GM12878 (cell line): ENCODE measurements around the gene CHCHD1. TPM values are rescaled to one million over a fixed set of nuclear protein-coding genes. Genes with fewer than 3 reads are reported as not detected.
A peak's percentile ranks its signal among the peaks of the same experiment; 100 is the strongest.

Source experiments
- ATAC-seq: fragments of 200-7000 bp; cut with Tn5 transposase; 3 replicates; pipeline ENCODE4 v1.9.1; 2020; ENCODE audit warnings: mild to moderate bottlenecking, moderate library complexity
- BruUV-seq: library from RNA; stranded (reverse); fragments of 400-500 nt; replicated peaks from 2 replicates; lab custom pipeline; 2021; lab: Mats Ljungman, UMichigan
- CTCF ChIA-PET: fragments of 300-600 bp; sonication (Branson Sonifier 250); formaldehyde crosslinking; extraction: SDS; loops from one replicate; lab custom pipeline; 2021; ENCODE audit warnings: inconsistent platforms; lab: Yijun Ruan, JAX
- POLR2A ChIA-PET: fragments of 350-600 bp; formaldehyde crosslinking; extraction: SDS; loops from one replicate; lab custom pipeline; 2021; ENCODE audit warnings: inconsistent platforms; lab: Charles Lee
- RAD21 ChIA-PET: fragments of 300-600 bp; sonication (Branson Sonifier 250); formaldehyde crosslinking; loops from one replicate; lab custom pipeline; 2023; ENCODE audit warnings: antibody characterized with exemption; ENCODE audit not compliant: unreplicated experiment; lab: Charles Lee
- SMC1A ChIA-PET: fragments of 300-600 bp; sonication (Branson Sonifier 250); formaldehyde crosslinking; loops from one replicate; lab custom pipeline; 2023; ENCODE audit not compliant: unreplicated experiment, uncharacterized antibody; lab: Charles Lee
- DNase-seq: peaks from one replicate; pipeline ENCODE4 v3.0.0-alpha.2; 2011; ENCODE audit warnings: low read depth, low spot score
- FAIRE-seq: peaks from 3 replicates; lab custom pipeline; 2011; peaks lifted over from hg19 to GRCh38; lab: Jason Lieb, UNC
- H2AFZ ChIP-seq: 2 replicates; pipeline ENCODE4 v1.6.0; 2011; ENCODE audit warnings: low read depth, low read length, control low read depth; ENCODE audit not compliant: control insufficient read depth
- H3K27ac ChIP-seq: 2 replicates; pipeline ENCODE4 v1.5.1; 2011; ENCODE audit warnings: control low read depth; ENCODE audit not compliant: control insufficient read depth, insufficient read depth
- H3K27me3 ChIP-seq, 2 experiments: replicated peaks in 1 of 2; 2 replicates each; pipeline versions ENCODE4 v1.6.0 to v1.6.1; 2011; ENCODE audit warnings: low read length in 1 of 2; ENCODE audit not compliant: control insufficient read depth in 2 of 2, insufficient read depth in 2 of 2
- H3K36me3 ChIP-seq, 2 experiments: 2 replicates each; pipeline ENCODE4 v1.5.1; 2011; ENCODE audit warnings: low read length in 1 of 2; ENCODE audit not compliant: control insufficient read depth in 2 of 2, insufficient read depth in 2 of 2
- H3K4me1 ChIP-seq: 2 replicates; pipeline ENCODE4 v1.6.1; 2011; ENCODE audit warnings: mild to moderate bottlenecking, low read length, moderate library complexity, mixed read lengths; ENCODE audit not compliant: control insufficient read depth, insufficient read depth
- H3K4me2 ChIP-seq: 2 replicates; pipeline ENCODE4 v1.6.0; 2011; ENCODE audit warnings: control low read depth; ENCODE audit not compliant: control insufficient read depth, insufficient read depth
- H3K4me3 ChIP-seq: fragments of 200-600 bp; sonication (generic); 2 replicates; pipeline ENCODE4 v1.5.1; 2016
- H3K79me2 ChIP-seq: 2 replicates; pipeline ENCODE4 v1.6.0; 2011; ENCODE audit warnings: low read length; ENCODE audit not compliant: control insufficient read depth, insufficient read depth
- H3K9ac ChIP-seq: 2 replicates; pipeline ENCODE4 v1.8.0; 2011; ENCODE audit warnings: low read length, control low read depth, mixed read lengths; ENCODE audit not compliant: control insufficient read depth, insufficient read depth
- H3K9me3 ChIP-seq: replicated peaks from 3 replicates; pipeline ENCODE4 v1.5.1; 2011; ENCODE audit warnings: mild to moderate bottlenecking, low read length; ENCODE audit not compliant: control insufficient read depth, insufficient read depth
- H4K20me1 ChIP-seq: 2 replicates; pipeline ENCODE4 v1.6.0; 2011; ENCODE audit not compliant: control insufficient read depth, insufficient read depth
- BHLHE40 ChIP-seq, 2 experiments: fragments of 450-650 bp in 1 of 2; IDR thresholded peaks; 2 replicates each; pipeline ENCODE4 v1.6.1; 2011 to 2017; ENCODE audit warnings: low read depth in 2 of 2, borderline replicate concordance in 1 of 2, improper control_type of control experiment in 1 of 2, low read length in 1 of 2, mild to moderate bottlenecking in 1 of 2
- EGR1 ChIP-seq, 2 experiments: IDR thresholded peaks; 1 replicate in 1 of 2; 2 replicates in 1 of 2; pipeline ENCODE4 v1.6.1; 2011 to 2012; ENCODE audit warnings: low read depth in 2 of 2, low read length in 2 of 2, borderline replicate concordance in 1 of 2, mild to moderate bottlenecking in 1 of 2, moderate library complexity in 1 of 2
- ESRRA ChIP-seq: IDR thresholded peaks from 2 replicates; pipeline ENCODE4 v1.6.1; 2012; ENCODE audit warnings: mild to moderate bottlenecking, low read length, improper control_type of control experiment
- EZH2 ChIP-seq: IDR thresholded peaks from 2 replicates; pipeline ENCODE4 v1.6.1; 2012; ENCODE audit warnings: low read depth, mild to moderate bottlenecking, control low read depth, inconsistent platforms, low read length, borderline replicate concordance; ENCODE audit not compliant: control insufficient read depth
- FOS ChIP-seq: IDR thresholded peaks from 3 replicates; pipeline ENCODE4 v1.6.1; 2011; ENCODE audit warnings: borderline replicate concordance; ENCODE audit not compliant: insufficient read length; ENCODE audit errors: extremely low read depth
- GATAD2B ChIP-seq: fragments of 450-650 bp; conservative IDR thresholded peaks from 2 replicates; pipeline ENCODE4 v1.6.1; 2017; ENCODE audit warnings: low read depth, mild to moderate bottlenecking, moderate library complexity
- HDGF ChIP-seq: fragments of 450-650 bp; IDR thresholded peaks from 2 replicates; pipeline ENCODE4 v1.6.1; 2016; ENCODE audit warnings: antibody characterized with exemption
- IKZF1 ChIP-seq: fragments of 450-650 bp; conservative IDR thresholded peaks from 2 replicates; pipeline ENCODE4 v1.6.1; 2017; ENCODE audit warnings: antibody characterized with exemption, mild to moderate bottlenecking
- NFIC ChIP-seq: IDR thresholded peaks from 2 replicates; pipeline ENCODE4 v1.6.1; 2012; ENCODE audit warnings: low read depth, mild to moderate bottlenecking, inconsistent platforms, low read length, moderate library complexity
- NR2C2 ChIP-seq: IDR thresholded peaks from 2 replicates; pipeline ENCODE4 v1.6.1; 2011; ENCODE audit warnings: borderline replicate concordance, low read depth; ENCODE audit not compliant: control insufficient read depth, insufficient read length
- PAX8 ChIP-seq: fragments of 450-650 bp; IDR thresholded peaks from 2 replicates; pipeline ENCODE4 v1.6.1; 2017; ENCODE audit warnings: mild to moderate bottlenecking, moderate library complexity
- PKNOX1 ChIP-seq: fragments of 450-650 bp; IDR thresholded peaks from 2 replicates; pipeline ENCODE4 v1.6.1; 2016; ENCODE audit warnings: mild to moderate bottlenecking
- POLR2AphosphoS5 ChIP-seq: IDR thresholded peaks from 2 replicates; pipeline ENCODE4 v1.6.1; 2011; ENCODE audit warnings: mild to moderate bottlenecking, low read length, inconsistent platforms
- RBBP5 ChIP-seq: fragments of 200-600 bp; sonication (generic); conservative IDR thresholded peaks from 2 replicates; pipeline ENCODE4 v1.6.1; 2016
- RELA ChIP-seq: fragments of 450-650 bp; IDR thresholded peaks from 2 replicates; pipeline ENCODE4 v1.8.0; 2014; ENCODE audit warnings: borderline replicate concordance; ENCODE audit not compliant: partially characterized antibody
- SIX5 ChIP-seq: IDR thresholded peaks from 2 replicates; pipeline ENCODE4 v1.6.1; 2011; ENCODE audit warnings: mild to moderate bottlenecking, low read depth, low read length, moderate library complexity; ENCODE audit not compliant: severe bottlenecking
- SPI1 ChIP-seq: IDR thresholded peaks from 2 replicates; pipeline ENCODE4 v1.6.1; 2011; ENCODE audit warnings: low read depth, mild to moderate bottlenecking, low read length, moderate library complexity, borderline replicate concordance; ENCODE audit not compliant: insufficient read depth
- STAT1 ChIP-seq: fragments of 450-650 bp; conservative IDR thresholded peaks from 2 replicates; pipeline ENCODE4 v1.6.1; 2014; ENCODE audit warnings: antibody characterized with exemption, mild to moderate bottlenecking
- TARDBP ChIP-seq: IDR thresholded peaks from 2 replicates; pipeline ENCODE4 v1.6.1; 2016; ENCODE audit warnings: borderline replicate concordance
- ZNF274 ChIP-seq: IDR thresholded peaks from one replicate; pipeline ENCODE4 v1.8.0; 2011; ENCODE audit not compliant: insufficient read length, insufficient read depth
- in situ Hi-C: fragments of 300-500 bp; cut with MboI; formaldehyde crosslinking; loops from 9 replicates; pipeline ENCODE4 v1.14.3; 2018; ENCODE audit warnings: mixed read lengths
- intact Hi-C: fragments of 100-400 bp; cut with micrococcal nuclease; formaldehyde crosslinking; loops from one replicate; pipeline ENCODE4 v1.14.2; 2022; ENCODE audit not compliant: unreplicated experiment
- polyA plus RNA-seq, 11 experiments: library from polyadenylated mRNA; depleted of rRNA in 4 of 11; unstranded in 6 of 11; stranded (reverse) in 5 of 11; fragments of >200 nt; fragmentation: Nextera tagmentation in 4 of 11; fragmentation: Illumina TruSeq in 1 of 11; extraction: Ambion mirVana in 4 of 11; extraction: Trizol in 1 of 11; gene quantifications; 1 replicate in 1 of 11; 2 replicates in 10 of 11; pipeline versions ENCODE4 v1.2.1 to v1.2.3, GENCODE V29; 2011 to 2016; ENCODE audit warnings: inconsistent platforms in 2 of 11, missing spikeins in 2 of 11, low read depth in 1 of 11
- total RNA-seq, 4 experiments: library from RNA; depleted of rRNA in 3 of 4; stranded (reverse); fragments of >200 nt in 3 of 4; fragmentation: Illumina TruSeq in 1 of 4; extraction: Trizol in 1 of 4; gene quantifications; 2 replicates each; pipeline versions ENCODE4 v1.2.1 to v1.2.3, GENCODE V29; 2013 to 2021

CHCHD1 gene
- total and polyA plus RNA-seq, 10 of the 15 experiments (the other 5 are each of a cell fraction or from before 2014, with no cell fraction given), result 35.0 to 132 (median 70.0) TPM

DNA sequence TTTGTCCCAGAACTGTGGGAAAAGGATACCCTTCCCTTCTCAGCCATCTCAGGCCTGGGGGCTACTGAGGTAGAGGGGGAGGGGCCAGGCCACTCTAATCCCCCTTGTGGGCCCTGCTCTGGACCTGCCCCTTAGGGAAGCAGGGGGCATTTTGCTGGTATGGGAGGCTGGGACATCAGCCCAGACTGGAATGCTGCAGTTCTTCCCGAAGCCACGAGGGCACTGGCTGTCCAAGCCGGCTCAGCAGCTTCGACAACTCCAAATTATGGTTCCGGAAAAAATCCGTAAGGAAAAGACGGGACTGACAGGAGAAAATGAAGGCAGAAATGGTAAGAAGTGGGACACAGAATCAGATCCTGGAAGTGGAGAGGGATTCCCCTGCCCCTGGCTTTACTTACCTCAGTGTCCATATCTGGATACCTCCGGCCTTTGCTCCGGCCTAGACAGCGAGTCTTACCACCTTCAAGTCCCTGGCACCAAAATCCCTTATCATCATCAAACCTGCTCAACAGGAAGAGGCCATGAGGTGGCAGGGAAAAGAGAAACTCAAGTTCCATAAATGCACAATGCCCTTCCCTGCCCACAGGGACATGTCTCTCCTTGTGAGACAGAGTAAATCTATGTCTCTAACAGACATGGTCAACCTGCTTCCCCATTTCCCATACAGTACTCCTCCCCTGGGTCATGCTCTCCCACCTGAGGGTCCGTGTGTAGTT is 20.6 kb downstream of the CHCHD1 start (continued):
- 0 out of 2 replicates have a peak, but pooled peaks have one; percentile 14 for TF ChIP-seq IKZF1
- no peak for TF ChIP-seq RELA
- TF ChIP-seq PKNOX1, result no peak
- TF ChIP-seq ZNF274, result no peak
- no peak for TF ChIP-seq EZH2
- 0 out of 2 replicates have a peak, but pooled peaks have one; percentile 10 for TF ChIP-seq POLR2AphosphoS5
- no peak for TF ChIP-seq PAX8
- no peak for TF ChIP-seq NFIC
- TF ChIP-seq FOS, result no peak

DNA sequence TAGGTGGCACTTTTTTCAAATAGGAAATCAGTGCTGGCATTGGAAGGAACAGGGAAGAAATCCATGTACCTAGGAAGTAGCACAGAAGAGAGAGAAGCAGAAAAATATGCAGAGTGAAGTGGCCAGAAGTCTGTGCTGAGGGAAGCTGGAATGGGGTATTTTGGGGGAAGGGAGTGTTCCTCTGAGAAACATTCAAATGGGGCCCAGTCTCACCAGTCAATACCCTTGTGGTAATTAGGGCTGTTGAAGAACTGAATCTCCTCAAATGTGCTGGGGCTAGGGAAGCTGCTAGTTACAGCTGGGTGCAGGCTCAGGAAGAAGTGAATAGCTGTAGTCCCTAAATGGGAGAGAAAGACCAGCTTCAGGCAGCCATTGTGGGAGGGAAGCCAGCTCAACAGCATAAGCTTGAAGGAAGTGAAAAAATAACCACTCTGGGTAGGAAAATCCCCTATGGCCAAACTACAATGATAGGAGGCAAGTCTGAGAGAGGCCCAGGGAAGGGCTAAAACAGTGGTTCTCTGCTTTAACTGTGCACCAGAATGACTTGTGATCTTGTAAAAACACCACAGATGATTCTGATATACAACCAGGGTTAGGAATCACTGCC is 21.9 kb downstream of the CHCHD1 start:
- CTCF ChIA-PET, result interaction anchor here (0.9 to 4.0 kb wide), 7 partner anchors 9 to 197 kb away, joined by 3 to 19 read pairs (median 4); partner anchors contain the start of gene CHCHD1
- ATAC-seq (peak; percentile 95), DNase-seq (peak; percentile 81), FAIRE-seq (peak; percentile 99)
- H3K4me2 ChIP-seq, result peak overlapping the region; percentile 50
- H3K4me1 ChIP-seq, result peaks cover 25% of the 10 kb centered on the region
- in situ Hi-C loops (no loop called here), intact Hi-C loops (no loop called here)
- RAD21 ChIA-PET, result interaction anchor here (0.7 to 2.2 kb wide), 11 partner anchors 12 to 385 kb away, joined by 3 to 21 read pairs (median 3); partner anchors contain the start of genes CHCHD1 and ZSWIM8
- H3K79me2 ChIP-seq, result peaks cover 13% of the 10 kb centered on the region
- H3K9me3 ChIP-seq, result no peaks in the 10 kb centered on the region
- peak overlapping the region; percentile 64 for H2AFZ ChIP-seq
- peak overlapping the region; percentile 73 for H3K9ac ChIP-seq
- H3K36me3 ChIP-seq, result peaks cover 26 to 32% of the 10 kb centered on the region in 2 experiments; a peak in 3 of 4 replicates
- SMC1A ChIA-PET, result interaction anchor here (0.6 to 3.4 kb wide), 16 partner anchors 9 to 260 kb away, joined by 3 to 18 read pairs (median 4); partner anchors contain the start of genes CHCHD1 and SEC24C
- POLR2A ChIA-PET, result interaction anchor here (0.5 to 3.5 kb wide), 15 partner anchors 8 to 758 kb away, joined by 3 to 15 read pairs (median 3); partner anchors contain the start of gene CHCHD1
- no peaks in the 10 kb centered on the region for H4K20me1 ChIP-seq
- H3K27ac ChIP-seq, result peak overlapping the region; percentile 97
- BruUV-seq, result no TSS peak
- no peak overlapping the region for H3K4me3 ChIP-seq
- no peaks in the 10 kb centered on the region for H3K27me3 ChIP-seq
- TF ChIP-seq HDGF (peak; percentile 60; the same call in 1 of the 2 replicates), NR2C2 (no peak), STAT1 (no peak), ESRRA (no peak), GATAD2B (0 out of 2 replicates have a peak, but pooled peaks have one; percentile 27), BHLHE40 (IDR thresholded peaks at IDR 0.05; ENCODE audit: borderline replicate concordance in 1 of 2, low read depth in 2 of 2, low read length in 1 of 2) (no peak), EGR1 (IDR thresholded peaks at IDR 0.05; ENCODE audit: borderline replicate concordance in 1 of 2, low read depth in 2 of 2, low read length in 2 of 2) (no peak), TARDBP (no peak), RBBP5 (no peak), SPI1 (peak; percentile 82), SIX5 (no peak)
